GM23338 (cell line): ENCODE results near the gene KCNAB2. TPM values are rescaled to one million over a fixed set of nuclear protein-coding genes. Genes with fewer than 3 reads are reported as not detected.

Experiments used
- ATAC-seq: fragments of 200-7000 bp; cut with Tn5 transposase; 3 replicates; pipeline ENCODE4 v1.9.1; 2020
- DNase-seq: peaks from one replicate; pipeline ENCODE4 v3.0.0-alpha.2; 2015; ENCODE audit warnings: low spot score
- H2AFZ ChIP-seq: fragments of 200-600 bp; sonication (generic); 2 replicates; pipeline ENCODE4 v1.8.0; 2016; ENCODE audit warnings: antibody characterized with exemption, mild to moderate bottlenecking, moderate library complexity
- H3F3A ChIP-seq: fragments of 200-600 bp; sonication (generic); replicated peaks from 2 replicates; pipeline ENCODE4 v1.8.0; 2017; ENCODE audit warnings: antibody characterized with exemption, mixed run types, low read depth
- H3K27ac ChIP-seq: fragments of 200-600 bp; sonication (generic); 2 replicates; pipeline ENCODE4 v1.6.1; 2016; ENCODE audit warnings: low read depth
- H3K27me3 ChIP-seq: fragments of 200-600 bp; sonication (generic); 2 replicates; pipeline ENCODE4 v1.8.0; 2016; ENCODE audit warnings: mild to moderate bottlenecking, mixed run types, moderate library complexity; ENCODE audit not compliant: insufficient read depth
- H3K36me3 ChIP-seq: fragments of 200-600 bp; sonication (generic); 2 replicates; pipeline ENCODE4 v1.8.0; 2016; ENCODE audit warnings: mild to moderate bottlenecking; ENCODE audit not compliant: insufficient read depth
- H3K4me1 ChIP-seq: fragments of 200-600 bp; sonication (generic); 2 replicates; pipeline ENCODE4 v1.8.0; 2016; ENCODE audit warnings: mild to moderate bottlenecking, moderate library complexity; ENCODE audit not compliant: insufficient read depth
- H3K4me2 ChIP-seq: fragments of 200-600 bp; sonication (generic); 2 replicates; pipeline ENCODE4 v1.7.1; 2017; ENCODE audit warnings: mixed run types
- H3K4me3 ChIP-seq: fragments of 200-600 bp; sonication (generic); 2 replicates; pipeline ENCODE4 v1.6.1; 2016; ENCODE audit warnings: mixed run types
- H3K79me2 ChIP-seq: fragments of 200-600 bp; sonication (generic); replicated peaks from 2 replicates; pipeline ENCODE4 v1.8.0; 2017; ENCODE audit warnings: mild to moderate bottlenecking; ENCODE audit not compliant: insufficient read depth
- H3K9me2 ChIP-seq: fragments of 200-600 bp; sonication (generic); 2 replicates; pipeline ENCODE4 v1.8.0; 2017; ENCODE audit not compliant: insufficient read depth
- H4K20me1 ChIP-seq: fragments of 200-600 bp; sonication (generic); replicated peaks from 2 replicates; pipeline ENCODE4 v1.8.0; 2017; ENCODE audit warnings: mild to moderate bottlenecking; ENCODE audit not compliant: insufficient read depth
- H3K27ac Mint-ChIP-seq: 2 replicates; pipeline ENCODE4 v1.8.0; 2020; ENCODE audit warnings: inconsistent platforms, mild to moderate bottlenecking, moderate library complexity, mixed read lengths
- H3K27me3 Mint-ChIP-seq: 3 replicates; pipeline ENCODE4 v1.8.0; 2022; ENCODE audit warnings: low read depth, mild to moderate bottlenecking, moderate library complexity, mixed read lengths, inconsistent platforms; ENCODE audit not compliant: insufficient read depth, poor library complexity
- H3K36me3 Mint-ChIP-seq: 3 replicates; pipeline ENCODE4 v1.8.0; 2021; ENCODE audit warnings: low read depth, mild to moderate bottlenecking, inconsistent platforms, moderate library complexity, mixed read lengths
- H3K4me1 Mint-ChIP-seq: 3 replicates; pipeline ENCODE4 v1.8.0; 2020; ENCODE audit warnings: mild to moderate bottlenecking, inconsistent platforms, mixed read lengths
- H3K4me3 Mint-ChIP-seq: 3 replicates; pipeline ENCODE4 v1.8.0; 2021; ENCODE audit warnings: moderate library complexity, mild to moderate bottlenecking, inconsistent platforms, mixed read lengths
- H3K9me3 Mint-ChIP-seq: 3 replicates; pipeline ENCODE4 v1.8.0; 2020; ENCODE audit warnings: moderate library complexity, mild to moderate bottlenecking, inconsistent platforms, mixed read lengths
- CREB1 ChIP-seq: fragments of 250-450 bp; sonication (Bioruptor Pico); IDR thresholded peaks from 2 replicates; pipeline ENCODE4 v1.5.0; 2020; ENCODE audit warnings: low read depth, mild to moderate bottlenecking, moderate library complexity
- CTCF ChIP-seq, 2 experiments: fragments of 200-600 bp in 1 of 2; sonication (generic) in 1 of 2; conservative IDR thresholded peaks; 2 replicates each; pipeline versions ENCODE4 v1.5.1 to v1.6.1; 2016 to 2017; ENCODE audit warnings: antibody characterized with exemption in 2 of 2, low read depth in 2 of 2, mild to moderate bottlenecking in 2 of 2, moderate library complexity in 1 of 2
- ETS1 ChIP-seq: IDR thresholded peaks from 2 replicates; pipeline ENCODE4 v1.6.1; 2016; ENCODE audit warnings: antibody characterized with exemption
- EZH2 ChIP-seq: fragments of 200-600 bp; sonication (generic); IDR thresholded peaks from one replicate; pipeline ENCODE4 v1.8.0; 2017; ENCODE audit warnings: antibody characterized with exemption, mild to moderate bottlenecking, low read depth; ENCODE audit not compliant: unreplicated experiment
- EZH2phosphoT487 ChIP-seq: fragments of 200-600 bp; sonication (generic); IDR thresholded peaks from one replicate; pipeline ENCODE4 v1.8.1; 2018; ENCODE audit warnings: antibody characterized with exemption; ENCODE audit not compliant: unreplicated experiment
- JUNB ChIP-seq: IDR thresholded peaks from one replicate; pipeline ENCODE4 v1.6.1; 2016; ENCODE audit warnings: antibody characterized with exemption; ENCODE audit not compliant: unreplicated experiment
- POLR2AphosphoS5 ChIP-seq: IDR thresholded peaks from 2 replicates; pipeline ENCODE4 v1.6.1; 2016; ENCODE audit warnings: antibody characterized with exemption, low read depth
- REST ChIP-seq: IDR thresholded peaks from one replicate; pipeline ENCODE4 v1.6.1; 2018; ENCODE audit warnings: antibody characterized with exemption; ENCODE audit not compliant: unreplicated experiment
- STAT1 ChIP-seq: IDR thresholded peaks from one replicate; pipeline ENCODE4 v1.6.1; 2016; ENCODE audit warnings: antibody characterized with exemption; ENCODE audit not compliant: unreplicated experiment
- ZNF114 ChIP-seq: fragments of 250-450 bp; sonication (Bioruptor Pico); IDR thresholded peaks from 2 replicates; pipeline ENCODE4 v1.5.0; 2020; ENCODE audit warnings: mild to moderate bottlenecking, moderate library complexity
- ZNF331 ChIP-seq: fragments of 250-450 bp; sonication (Bioruptor Pico); IDR thresholded peaks from 2 replicates; pipeline ENCODE4 v1.5.0; 2020; ENCODE audit warnings: low read depth, mild to moderate bottlenecking, moderate library complexity
- polyA plus RNA-seq: library from polyadenylated mRNA; unstranded; fragments of >200 nt; fragmentation: Nextera tagmentation; extraction: Ambion mirVana; gene quantifications from 2 replicates; pipeline ENCODE4 v1.2.1, GENCODE V29; 2016
- total RNA-seq: library from RNA; depleted of rRNA; stranded (reverse); fragments of >200 nt; shearing (Covaris generic); gene quantifications from 2 replicates; pipeline ENCODE4 v1.2.3, GENCODE V29; 2014

KCNAB2 gene
- total and polyA plus RNA-seq, 2 experiments from 2014 or later = 3.0 to 3.7 TPM

- H3K4me2 ChIP-seq = no peak overlapping the region
- ATAC-seq = no peak
- Mint-ChIP-seq H3K27me3 (peaks cover 34% of the 10 kb centered on the region), H3K27ac (no peak overlapping the region), H3K4me3 (no peak overlapping the region), H3K9me3 (no peaks in the 10 kb centered on the region), H3K36me3 (no peaks in the 10 kb centered on the region), H3K4me1 (peaks cover 14% of the 10 kb centered on the region)
- peaks cover 9% of the 10 kb centered on the region; the same call in 1 of the 2 replicates for H3K4me1 ChIP-seq
- no peaks in the 10 kb centered on the region for H3K79me2 ChIP-seq
- H3F3A ChIP-seq = no peaks in the 10 kb centered on the region
- H3K27me3 ChIP-seq = peaks cover 23% of the 10 kb centered on the region
- DNase-seq = no peak
- no peaks in the 10 kb centered on the region for H3K36me3 ChIP-seq
- no peak overlapping the region for H3K4me3 ChIP-seq
- no peak overlapping the region for H2AFZ ChIP-seq
- no peak for TF ChIP-seq EZH2
- no peak for TF ChIP-seq CREB1
- TF ChIP-seq JUNB = no peak
- no peaks in the 10 kb centered on the region for H3K9me2 ChIP-seq
- H3K27ac ChIP-seq = no peak overlapping the region
- H4K20me1 ChIP-seq = no peaks in the 10 kb centered on the region; the same call in 1 of the 2 replicates
These were observed 48.9 kb upstream of the KCNAB2 start for GRCh38 chr1:5996641-5997270.

GRCh38 chr1:5997316-5997715 is 48.4 kb upstream of the KCNAB2 start:
- Mint-ChIP-seq H3K27me3 (peaks cover 34% of the 10 kb centered on the region), H3K27ac (no peak overlapping the region), H3K4me3 (no peak overlapping the region), H3K36me3 (no peaks in the 10 kb centered on the region), H3K4me1 (peaks cover 14% of the 10 kb centered on the region), H3K9me3 (no peaks in the 10 kb centered on the region)
- Histone ChIP-seq H3K27ac (no peak overlapping the region), H3K79me2 (no peaks in the 10 kb centered on the region), H4K20me1 (no peaks in the 10 kb centered on the region; the same call in 1 of the 2 replicates), H3K9me2 (no peaks in the 10 kb centered on the region), H3K36me3 (no peaks in the 10 kb centered on the region), H3K4me3 (no peak overlapping the region), H3K4me1 (peaks cover 9% of the 10 kb centered on the region; the same call in 1 of the 2 replicates), H3F3A (no peaks in the 10 kb centered on the region), H3K27me3 (peaks cover 23% of the 10 kb centered on the region), H2AFZ (no peak overlapping the region), H3K4me2 (no peak overlapping the region)
- ATAC-seq (no peak), DNase-seq (no peak)
- TF ChIP-seq CREB1 = no peak
- no peak for TF ChIP-seq EZH2phosphoT487
- no peak for TF ChIP-seq ZNF331 (CRISPR knock-in tag)
- no peak for TF ChIP-seq REST
- no peak for TF ChIP-seq CTCF (conservative IDR thresholded peaks at IDR 0.05; ENCODE audit: low read depth in 2 of 2)
- no peak for TF ChIP-seq ZNF114 (CRISPR knock-in tag)
- TF ChIP-seq STAT1 = no peak
- TF ChIP-seq EZH2 = no peak
- TF ChIP-seq ETS1 = no peak
- TF ChIP-seq JUNB = no peak
- TF ChIP-seq POLR2AphosphoS5 = no peak
